GM12801 (cell line): ENCODE data around the gene MGAT3.

ENCODE experiments used
- CTCF ChIP-seq: IDR thresholded peaks from one replicate; pipeline ENCODE4 v1.5.1; 2011; ENCODE audit warnings: control low read depth; ENCODE audit not compliant: insufficient read length; ENCODE audit errors: extremely low read depth

The MGAT3 gene

GRCh38 chr22:39435616-39436015 lies 21.2 kb upstream of the MGAT3 start:
- no peak for TF ChIP-seq CTCF

- no peak for TF ChIP-seq CTCF
Measured at GRCh38 chr22:39437791-39438704, 18.8 kb upstream of the MGAT3 start.

GRCh38 chr22:39439170-39439569 lies 17.6 kb upstream of the MGAT3 start:
- no peak for TF ChIP-seq CTCF

GRCh38 chr22:39443398-39443797 lies 13.4 kb upstream of the MGAT3 start:
- no peak for TF ChIP-seq CTCF

- TF ChIP-seq CTCF: no peak
Measured at GRCh38 chr22:39444247-39444800, 12.5 kb upstream of the MGAT3 start.

- no peak for TF ChIP-seq CTCF
Measured at GRCh38 chr22:39444937-39445465, 11.8 kb upstream of the MGAT3 start.

GRCh38 chr22:39445678-39446077 lies 11.1 kb upstream of the MGAT3 start:
- TF ChIP-seq CTCF: no peak
